Epithelial cell of proximal tubule (primary cell): Measurements from ENCODE around the gene MAGI2. TPM values are rescaled to one million over a fixed set of nuclear protein-coding genes. Genes with fewer than 3 reads are reported as not detected.

Experiments
- DNase-seq: peaks from one replicate; pipeline ENCODE4 v3.0.0-alpha.2; 2011; ENCODE audit warnings: low read depth
- H3K4me3 ChIP-seq: 2 replicates; pipeline ENCODE4 v1.5.1; 2011; ENCODE audit warnings: low read depth, mild to moderate bottlenecking, low read length
- total RNA-seq: library from RNA; depleted of rRNA; stranded (reverse); fragments of >200 nt; gene quantifications from 2 replicates; pipeline ENCODE4 v1.2.3, GENCODE V29; 2015
- TF ChIP-seq, protein P1 (sequence below): conservative IDR thresholded peaks from 2 replicates; pipeline ENCODE4 v1.5.1; 2012; ENCODE audit warnings: low read depth, mild to moderate bottlenecking, low read length

The MAGI2 gene
- total RNA-seq, 1 donor from 2014 or later = 0.92 TPM

DNA sequence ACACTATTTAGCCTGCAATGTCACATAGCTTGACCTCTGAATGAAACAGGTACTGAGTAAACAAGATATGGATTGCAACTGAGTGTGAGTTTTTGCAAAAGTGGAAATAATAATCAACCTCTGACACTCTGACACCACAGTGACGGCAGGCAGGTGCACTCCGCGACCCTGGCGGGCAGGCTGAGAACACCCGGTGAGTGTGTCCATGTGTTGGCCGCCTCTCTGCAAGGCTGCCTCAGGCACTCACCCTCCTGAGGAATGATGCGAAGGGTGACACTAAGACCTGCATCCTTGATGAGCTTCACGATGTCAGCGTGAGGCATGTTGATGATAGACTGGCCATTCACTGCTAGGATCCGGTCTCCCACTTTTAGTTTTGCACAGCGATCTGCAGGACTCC lies 1318.7 kb downstream of the MAGI2 start:
- H3K4me3 ChIP-seq = no peak overlapping the region
- DNase-seq = no peak
- TF ChIP-seq, protein P1, sequence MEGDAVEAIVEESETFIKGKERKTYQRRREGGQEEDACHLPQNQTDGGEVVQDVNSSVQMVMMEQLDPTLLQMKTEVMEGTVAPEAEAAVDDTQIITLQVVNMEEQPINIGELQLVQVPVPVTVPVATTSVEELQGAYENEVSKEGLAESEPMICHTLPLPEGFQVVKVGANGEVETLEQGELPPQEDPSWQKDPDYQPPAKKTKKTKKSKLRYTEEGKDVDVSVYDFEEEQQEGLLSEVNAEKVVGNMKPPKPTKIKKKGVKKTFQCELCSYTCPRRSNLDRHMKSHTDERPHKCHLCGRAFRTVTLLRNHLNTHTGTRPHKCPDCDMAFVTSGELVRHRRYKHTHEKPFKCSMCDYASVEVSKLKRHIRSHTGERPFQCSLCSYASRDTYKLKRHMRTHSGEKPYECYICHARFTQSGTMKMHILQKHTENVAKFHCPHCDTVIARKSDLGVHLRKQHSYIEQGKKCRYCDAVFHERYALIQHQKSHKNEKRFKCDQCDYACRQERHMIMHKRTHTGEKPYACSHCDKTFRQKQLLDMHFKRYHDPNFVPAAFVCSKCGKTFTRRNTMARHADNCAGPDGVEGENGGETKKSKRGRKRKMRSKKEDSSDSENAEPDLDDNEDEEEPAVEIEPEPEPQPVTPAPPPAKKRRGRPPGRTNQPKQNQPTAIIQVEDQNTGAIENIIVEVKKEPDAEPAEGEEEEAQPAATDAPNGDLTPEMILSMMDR = no peak

- H3K4me3 ChIP-seq = no peak overlapping the region
- TF ChIP-seq, protein P1 = peak; percentile 82
- DNase-seq = no peak
Measured at GRCh38 chr7:78134256-78134655, 1319.2 kb downstream of the MAGI2 start.

- no peak overlapping the region for H3K4me3 ChIP-seq
- DNase-seq = no peak
- TF ChIP-seq, protein P1 = no peak
Measured at GRCh38 chr7:78130446-78131215, 1322.8 kb downstream of the MAGI2 start.

- H3K4me3 ChIP-seq = no peak overlapping the region
- no peak for DNase-seq
- TF ChIP-seq, protein P1 = no peak
Measured at GRCh38 chr7:78129865-78130264, 1323.6 kb downstream of the MAGI2 start.

GRCh38 chr7:78127009-78127408 lies 1326.5 kb downstream of the MAGI2 start:
- DNase-seq = no peak
- no peak overlapping the region for H3K4me3 ChIP-seq
- TF ChIP-seq, protein P1 = no peak

- TF ChIP-seq, protein P1 = no peak
- no peak overlapping the region for H3K4me3 ChIP-seq
- no peak for DNase-seq
Measured at GRCh38 chr7:78125884-78126283, 1327.6 kb downstream of the MAGI2 start.

GRCh38 chr7:78124216-78124615 lies 1329.3 kb downstream of the MAGI2 start:
- DNase-seq = no peak
- H3K4me3 ChIP-seq = no peak overlapping the region
- TF ChIP-seq, protein P1 = no peak
